ENCODE measurements around the gene MRPS33. TPM values are rescaled to one million over a fixed set of nuclear protein-coding genes. Genes with fewer than 3 reads are reported as not detected.

MRPS33 gene
- total and polyA plus RNA-seq, 4 donors = 15.0 to 82.3 (median 36.7) TPM

- Histone ChIP-seq H3K27ac (ENCODE audit: low read depth in 1 of 2, low read length in 2 of 2) (no peak overlapping the region), H3K4me3 (ENCODE audit: low read depth in 1 of 3, low read length in 3 of 3) (no peak overlapping the region), H3K4me1 (ENCODE audit: control insufficient read depth in 4 of 4, insufficient read depth in 4 of 4, low read length in 3 of 4) (peaks cover 2 to 23% (median 17%) of the 10 kb centered on the region in 4 donors), H3K9ac (ENCODE audit: low read depth in 1 of 2, low read length in 2 of 2) (no peak overlapping the region), H3K9me3 (ENCODE audit: control insufficient read depth in 4 of 4, low read length in 3 of 4) (no peaks in the 10 kb centered on the region), H3K36me3 (ENCODE audit: control insufficient read depth in 4 of 4, insufficient read depth in 3 of 4, low read depth in 1 of 4, low read length in 3 of 4) (peaks cover 1 to 13% (median 11%) of the 10 kb centered on the region in 4 donors), H3K27me3 (ENCODE audit: control insufficient read depth in 4 of 4, insufficient read depth in 4 of 4, low read length in 3 of 4) (no peaks in the 10 kb centered on the region)
- WGBS = 73% methylated on average over 4 of the region's 4 CpGs
- DNase-seq (ENCODE audit: low spot score) = no peak
- TF ChIP-seq NR2F2 (IDR thresholded peaks at IDR 0.05) (no peak), JUND (IDR thresholded peaks at IDR 0.05) (no peak), SP1 (IDR thresholded peaks at IDR 0.05) (no peak), TAF1 (conservative IDR thresholded peaks at IDR 0.05) (no peak), FOXA2 (IDR thresholded peaks at IDR 0.05) (no peak), RAD21 (IDR thresholded peaks at IDR 0.05) (no peak), YY1 (IDR thresholded peaks at IDR 0.05) (no peak), ZBTB33 (IDR thresholded peaks at IDR 0.05) (no peak), FOXA1 (IDR thresholded peaks at IDR 0.05) (no peak), GABPA (IDR thresholded peaks at IDR 0.05 in 1 of 2, conservative IDR thresholded peaks at IDR 0.05 in 1 of 2) (no peak), EGR1 (IDR thresholded peaks at IDR 0.05; ENCODE audit: low read depth in 2 of 2) (no peak), HNF4A (conservative IDR thresholded peaks at IDR 0.05) (no peak)
- TF ChIP-seq, protein P1, sequence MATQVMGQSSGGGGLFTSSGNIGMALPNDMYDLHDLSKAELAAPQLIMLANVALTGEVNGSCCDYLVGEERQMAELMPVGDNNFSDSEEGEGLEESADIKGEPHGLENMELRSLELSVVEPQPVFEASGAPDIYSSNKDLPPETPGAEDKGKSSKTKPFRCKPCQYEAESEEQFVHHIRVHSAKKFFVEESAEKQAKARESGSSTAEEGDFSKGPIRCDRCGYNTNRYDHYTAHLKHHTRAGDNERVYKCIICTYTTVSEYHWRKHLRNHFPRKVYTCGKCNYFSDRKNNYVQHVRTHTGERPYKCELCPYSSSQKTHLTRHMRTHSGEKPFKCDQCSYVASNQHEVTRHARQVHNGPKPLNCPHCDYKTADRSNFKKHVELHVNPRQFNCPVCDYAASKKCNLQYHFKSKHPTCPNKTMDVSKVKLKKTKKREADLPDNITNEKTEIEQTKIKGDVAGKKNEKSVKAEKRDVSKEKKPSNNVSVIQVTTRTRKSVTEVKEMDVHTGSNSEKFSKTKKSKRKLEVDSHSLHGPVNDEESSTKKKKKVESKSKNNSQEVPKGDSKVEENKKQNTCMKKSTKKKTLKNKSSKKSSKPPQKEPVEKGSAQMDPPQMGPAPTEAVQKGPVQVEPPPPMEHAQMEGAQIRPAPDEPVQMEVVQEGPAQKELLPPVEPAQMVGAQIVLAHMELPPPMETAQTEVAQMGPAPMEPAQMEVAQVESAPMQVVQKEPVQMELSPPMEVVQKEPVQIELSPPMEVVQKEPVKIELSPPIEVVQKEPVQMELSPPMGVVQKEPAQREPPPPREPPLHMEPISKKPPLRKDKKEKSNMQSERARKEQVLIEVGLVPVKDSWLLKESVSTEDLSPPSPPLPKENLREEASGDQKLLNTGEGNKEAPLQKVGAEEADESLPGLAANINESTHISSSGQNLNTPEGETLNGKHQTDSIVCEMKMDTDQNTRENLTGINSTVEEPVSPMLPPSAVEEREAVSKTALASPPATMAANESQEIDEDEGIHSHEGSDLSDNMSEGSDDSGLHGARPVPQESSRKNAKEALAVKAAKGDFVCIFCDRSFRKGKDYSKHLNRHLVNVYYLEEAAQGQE (IDR thresholded peaks at IDR 0.05) = no peak
- TF ChIP-seq, protein P2, sequence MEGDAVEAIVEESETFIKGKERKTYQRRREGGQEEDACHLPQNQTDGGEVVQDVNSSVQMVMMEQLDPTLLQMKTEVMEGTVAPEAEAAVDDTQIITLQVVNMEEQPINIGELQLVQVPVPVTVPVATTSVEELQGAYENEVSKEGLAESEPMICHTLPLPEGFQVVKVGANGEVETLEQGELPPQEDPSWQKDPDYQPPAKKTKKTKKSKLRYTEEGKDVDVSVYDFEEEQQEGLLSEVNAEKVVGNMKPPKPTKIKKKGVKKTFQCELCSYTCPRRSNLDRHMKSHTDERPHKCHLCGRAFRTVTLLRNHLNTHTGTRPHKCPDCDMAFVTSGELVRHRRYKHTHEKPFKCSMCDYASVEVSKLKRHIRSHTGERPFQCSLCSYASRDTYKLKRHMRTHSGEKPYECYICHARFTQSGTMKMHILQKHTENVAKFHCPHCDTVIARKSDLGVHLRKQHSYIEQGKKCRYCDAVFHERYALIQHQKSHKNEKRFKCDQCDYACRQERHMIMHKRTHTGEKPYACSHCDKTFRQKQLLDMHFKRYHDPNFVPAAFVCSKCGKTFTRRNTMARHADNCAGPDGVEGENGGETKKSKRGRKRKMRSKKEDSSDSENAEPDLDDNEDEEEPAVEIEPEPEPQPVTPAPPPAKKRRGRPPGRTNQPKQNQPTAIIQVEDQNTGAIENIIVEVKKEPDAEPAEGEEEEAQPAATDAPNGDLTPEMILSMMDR (IDR thresholded peaks at IDR 0.05; ENCODE audit: low read depth, low read length, missing input control) = no peak
These were observed 3.3 kb downstream of the MRPS33 start for GRCh38 chr7:141011443-141011842.

- WGBS = 27% methylated on average over 8 of the region's 8 CpGs
- H3K9ac ChIP-seq (ENCODE audit: low read depth in 1 of 2, low read length in 2 of 2) = no peak overlapping the region
- no peak overlapping the region for H3K27ac ChIP-seq (ENCODE audit: low read depth in 1 of 2, low read length in 2 of 2)
- TF ChIP-seq SP1 (IDR thresholded peaks at IDR 0.05) (peak; percentile 37), HNF4A (conservative IDR thresholded peaks at IDR 0.05) (peak; percentile 53 to 54), MAX (IDR thresholded peaks at IDR 0.05) (peak; percentile 33), RAD21 (IDR thresholded peaks at IDR 0.05) (peak in 1 of 2 donors; percentile 19), ZBTB33 (IDR thresholded peaks at IDR 0.05) (peak; percentile 18), RXRA (IDR thresholded peaks at IDR 0.05) (peak; percentile 4 to 48)
- TF ChIP-seq, protein P1 (IDR thresholded peaks at IDR 0.05) = no peak
- TF ChIP-seq, protein P3, sequence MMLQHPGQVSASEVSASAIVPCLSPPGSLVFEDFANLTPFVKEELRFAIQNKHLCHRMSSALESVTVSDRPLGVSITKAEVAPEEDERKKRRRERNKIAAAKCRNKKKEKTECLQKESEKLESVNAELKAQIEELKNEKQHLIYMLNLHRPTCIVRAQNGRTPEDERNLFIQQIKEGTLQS (IDR thresholded peaks at IDR 0.05) = no peak
These were observed 11.3 kb downstream of the MRPS33 start for GRCh38 chr7:141003172-141004065.

More at GRCh38 chr7:141003172-141004065, 11.3 kb downstream of the MRPS33 start:
- Histone ChIP-seq H3K27me3 (ENCODE audit: control insufficient read depth in 4 of 4, insufficient read depth in 4 of 4, low read length in 3 of 4) (no peaks in the 10 kb centered on the region), H3K4me3 (ENCODE audit: low read depth in 1 of 3, low read length in 3 of 3) (no peak overlapping the region), H3K9me3 (ENCODE audit: control insufficient read depth in 4 of 4, low read length in 3 of 4) (no peaks in the 10 kb centered on the region), H3K36me3 (ENCODE audit: control insufficient read depth in 4 of 4, insufficient read depth in 3 of 4, low read depth in 1 of 4, low read length in 3 of 4) (peaks cover 0 to 21% (median 12%) of the 10 kb centered on the region in 4 donors), H3K4me1 (ENCODE audit: control insufficient read depth in 4 of 4, insufficient read depth in 4 of 4, low read length in 3 of 4) (peaks cover 2 to 30% (median 25%) of the 10 kb centered on the region in 4 donors)
- no peak for DNase-seq (ENCODE audit: low spot score)

All from liver (tissue), 9 donors.